ENCODE results near the gene AUTS2. TPM values are rescaled to one million over a fixed set of nuclear protein-coding genes. Genes with fewer than 3 reads are reported as not detected.

AUTS2 gene
- polyA plus RNA-seq, 10 donors: 54.7 to 101 (median 77.6) TPM

DNA sequence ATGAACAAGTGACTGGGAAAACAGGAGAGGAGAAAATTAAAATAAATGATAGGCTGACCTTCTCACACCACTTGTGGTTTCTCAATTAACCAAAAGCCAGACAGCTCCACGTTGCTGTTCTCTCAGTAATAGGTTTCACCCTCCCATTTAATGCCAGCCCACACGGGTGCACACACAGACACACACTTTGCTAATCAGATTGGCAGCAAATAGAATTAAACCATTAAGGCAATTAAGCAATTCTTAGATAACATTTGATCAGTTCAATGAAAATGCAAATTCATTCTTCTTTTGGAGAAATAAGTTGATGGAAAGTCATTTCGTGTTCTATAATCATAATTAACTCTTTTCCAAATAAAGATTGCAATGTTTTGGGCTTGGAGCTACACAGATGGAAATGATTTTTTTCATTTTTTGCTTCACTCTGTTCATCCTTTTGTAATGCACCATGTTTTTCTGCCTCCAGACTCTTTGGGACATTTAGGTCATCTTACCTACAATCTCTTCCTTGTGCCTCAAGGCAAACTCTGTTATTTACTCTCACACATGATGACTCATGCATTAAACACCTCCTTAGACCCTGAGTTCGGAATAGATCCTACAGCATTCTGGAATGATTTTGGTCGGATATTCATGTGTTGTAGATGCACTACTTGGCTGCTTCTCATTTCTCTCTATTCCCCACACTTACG lies 700.7 kb downstream of the AUTS2 start:
- no peak for DNase-seq

DNA sequence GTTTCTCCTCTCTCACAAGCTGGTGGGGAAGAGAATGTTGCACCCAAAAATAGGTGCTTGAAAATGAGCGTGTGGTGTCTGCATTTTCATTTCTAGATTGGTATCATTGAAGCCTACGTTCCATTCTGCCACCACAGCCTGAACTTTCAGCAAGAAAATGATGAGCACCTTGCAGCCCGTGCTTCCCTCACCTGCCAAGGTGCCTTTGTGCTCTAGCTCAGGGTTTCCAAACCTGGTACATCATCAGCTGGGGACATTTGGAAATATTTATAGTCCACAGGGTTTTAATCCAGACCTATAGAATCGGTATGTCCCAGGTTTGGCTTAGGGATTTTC lies 701.2 kb downstream of the AUTS2 start:
- DNase-seq: no peak

DNA sequence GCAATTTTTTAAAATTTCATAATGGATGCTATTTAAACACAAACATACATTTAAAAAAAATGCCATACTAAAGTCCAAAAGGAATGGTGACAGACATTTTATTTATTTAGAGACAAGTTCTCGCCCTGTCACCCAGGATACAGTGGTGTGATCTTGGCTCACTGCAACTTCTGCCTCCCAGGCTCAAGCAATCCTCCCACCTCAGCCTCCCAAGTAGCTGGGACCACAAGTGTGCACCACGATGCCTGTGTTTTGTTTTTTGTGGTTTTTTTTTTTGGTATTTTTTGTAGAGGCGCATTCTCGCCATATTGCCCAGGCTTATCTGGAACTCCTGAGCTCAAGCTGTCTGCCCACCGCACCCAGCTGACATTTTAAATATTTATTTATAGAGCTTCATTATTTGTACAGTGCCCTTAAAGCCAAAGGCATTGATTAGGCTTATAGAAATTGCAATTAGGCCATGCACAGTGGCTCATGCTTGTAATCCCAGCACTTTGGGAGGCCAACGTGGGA lies 703.5 kb downstream of the AUTS2 start:
- DNase-seq: no peak

DNA sequence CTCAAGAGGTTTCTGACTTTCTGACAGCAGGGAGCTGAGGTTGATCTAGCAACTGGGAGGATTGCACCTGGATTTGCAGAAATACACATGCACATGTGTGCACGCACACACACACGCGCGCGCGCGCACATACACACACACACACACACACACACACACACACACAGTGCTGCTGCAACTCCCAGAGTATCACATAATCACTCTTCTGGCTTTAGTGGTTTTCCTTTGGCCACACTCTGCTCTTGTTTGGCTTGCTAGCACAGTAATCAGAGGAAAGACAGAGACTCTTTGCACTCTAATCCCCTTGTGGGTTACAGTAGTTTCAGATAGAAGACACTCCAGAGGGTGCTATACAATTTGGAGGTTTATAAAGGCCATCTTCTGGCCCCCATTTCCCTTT lies 705.0 kb downstream of the AUTS2 start:
- DNase-seq: no peak

DNA sequence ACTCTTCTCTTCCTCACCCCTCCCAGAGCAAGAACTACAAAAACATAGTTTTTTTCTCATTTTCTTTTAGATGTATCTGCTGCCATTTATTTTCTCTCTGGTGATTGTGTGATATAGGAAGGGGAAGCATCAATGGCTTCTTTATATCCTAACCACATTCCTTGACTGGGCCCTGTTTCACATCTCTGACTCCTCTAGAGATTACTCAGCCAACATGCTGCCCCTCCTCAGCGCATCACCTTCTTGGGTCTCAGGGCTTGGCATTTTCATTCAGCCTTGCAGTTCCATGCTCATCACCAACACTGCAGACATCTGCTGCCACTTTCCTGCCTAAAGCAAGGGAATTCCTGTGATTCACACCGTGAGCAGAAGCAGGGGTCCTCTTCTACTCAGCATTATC lies 705.5 kb downstream of the AUTS2 start:
- no peak for DNase-seq

DNA sequence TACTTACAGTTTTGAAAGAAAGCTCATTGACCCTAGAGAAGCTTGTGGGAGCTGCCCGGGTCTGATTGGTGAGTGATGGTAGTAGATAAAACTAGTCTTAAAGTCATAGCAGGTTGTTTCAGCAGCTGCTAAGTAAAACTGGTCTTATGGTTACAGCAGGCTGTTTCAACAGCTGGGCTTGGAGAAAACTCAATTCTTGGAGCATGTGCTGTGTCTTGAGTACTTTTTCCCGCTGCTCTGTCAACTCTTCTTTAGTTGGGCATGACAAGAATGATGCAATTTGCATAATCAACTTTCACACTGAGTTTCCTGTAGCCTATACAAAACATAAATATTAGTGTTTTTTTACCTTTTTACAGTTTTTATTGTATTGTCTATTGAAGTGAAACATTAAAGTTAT lies 707.9 kb downstream of the AUTS2 start:
- no peak for DNase-seq

DNA sequence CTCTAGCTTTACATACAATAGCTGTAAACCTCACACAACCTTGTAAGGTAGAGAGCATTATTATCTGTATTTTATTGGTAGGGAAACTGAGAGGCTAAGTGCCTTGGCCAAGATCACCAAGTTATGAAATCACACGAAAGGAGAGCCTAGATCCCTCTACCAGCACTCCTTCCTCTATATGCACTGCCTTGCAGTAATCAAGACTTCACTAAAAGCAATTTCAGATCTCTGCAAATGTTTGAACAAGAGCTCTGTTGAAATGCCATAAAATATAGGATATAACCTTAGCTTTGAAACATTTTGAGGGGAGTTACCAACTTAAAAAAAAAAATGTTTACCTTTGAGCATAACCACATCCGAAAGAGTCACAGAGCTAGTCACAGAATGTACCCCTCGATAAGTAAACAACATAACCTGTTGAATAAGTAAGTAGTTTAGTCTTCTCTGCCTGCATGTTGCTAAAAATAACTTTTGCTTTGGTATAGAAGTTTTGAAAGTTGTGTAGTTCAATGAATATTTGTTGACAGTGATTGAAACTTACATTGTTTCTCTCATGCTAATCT lies 709.4 kb downstream of the AUTS2 start:
- DNase-seq: no peak

DNA sequence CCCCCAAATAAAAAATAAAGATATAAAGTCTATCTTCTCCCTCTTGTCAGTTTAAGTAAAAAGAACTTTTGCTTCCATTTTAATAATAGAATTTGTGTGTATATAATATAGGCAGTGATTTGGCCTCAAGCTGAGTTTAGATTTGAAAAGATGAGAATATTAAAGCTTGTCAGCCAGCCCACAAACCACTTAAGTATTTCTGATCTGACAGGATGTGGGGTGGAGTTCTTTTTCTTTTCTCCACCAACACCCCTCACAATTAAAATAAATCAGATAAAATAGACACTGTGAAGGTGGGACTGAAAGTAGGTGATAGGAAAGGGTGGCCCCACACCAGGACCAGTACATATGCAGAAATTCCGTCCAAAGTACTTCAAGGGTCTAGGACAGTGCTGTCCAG lies 714.1 kb downstream of the AUTS2 start:
- DNase-seq: no peak

DNA sequence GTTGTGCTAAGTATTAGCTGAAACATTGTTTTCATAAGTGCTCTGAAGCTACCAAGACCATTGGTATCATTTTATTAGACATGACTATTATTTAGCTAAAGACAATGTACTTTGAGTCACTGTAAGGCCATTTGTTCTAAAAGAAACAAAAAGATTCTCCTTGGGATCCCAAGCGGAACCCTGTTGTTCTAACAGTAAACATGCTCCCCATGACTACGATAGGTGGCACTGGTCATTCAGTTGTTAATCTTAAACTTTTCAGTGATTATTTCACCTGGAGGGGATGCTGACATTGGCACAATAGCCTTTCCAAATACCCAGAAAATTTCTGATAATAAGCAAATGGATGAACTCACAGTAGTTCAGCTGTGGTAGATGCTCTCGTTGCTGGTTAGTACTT lies 715.0 kb downstream of the AUTS2 start:
- no peak for DNase-seq

DNA sequence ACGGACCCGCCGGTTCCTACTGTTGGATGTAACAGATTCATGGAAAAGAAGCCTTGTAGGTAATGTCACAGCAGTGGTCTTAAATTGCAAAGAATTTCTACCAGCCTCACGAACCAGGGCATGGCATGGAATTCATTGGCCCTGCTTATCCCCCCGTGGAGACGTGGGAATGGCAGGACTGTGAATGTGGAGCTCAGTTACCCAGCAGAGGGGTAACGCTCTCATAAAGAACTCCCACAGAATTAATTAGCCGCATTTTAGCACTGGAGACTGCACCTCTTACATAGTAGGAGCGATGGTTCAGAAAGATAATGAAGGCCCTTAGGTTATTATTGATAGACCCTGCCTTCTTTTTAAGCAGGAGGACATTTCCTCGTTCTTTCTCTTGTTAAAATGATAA lies 715.4 kb downstream of the AUTS2 start:
- DNase-seq: no peak

DNA sequence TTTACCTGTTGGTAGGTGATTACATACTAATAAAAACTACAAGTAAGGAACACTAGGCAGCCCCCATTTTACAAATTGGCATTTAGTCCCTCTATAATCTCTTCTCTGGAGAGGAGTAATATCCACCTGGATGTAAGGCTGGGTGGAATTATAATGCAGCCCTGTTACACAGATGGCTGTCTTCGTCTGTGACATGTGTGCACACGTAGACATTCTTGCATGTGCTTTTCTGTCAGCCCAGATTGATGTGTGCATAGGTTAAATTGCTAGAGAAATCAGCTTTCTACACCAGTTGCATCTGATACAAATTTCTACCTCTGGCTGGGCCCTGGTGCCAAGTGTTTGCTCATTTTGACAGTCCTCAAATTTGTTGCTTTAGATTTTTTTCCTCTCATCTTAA lies 715.9 kb downstream of the AUTS2 start:
- no peak for DNase-seq

DNA sequence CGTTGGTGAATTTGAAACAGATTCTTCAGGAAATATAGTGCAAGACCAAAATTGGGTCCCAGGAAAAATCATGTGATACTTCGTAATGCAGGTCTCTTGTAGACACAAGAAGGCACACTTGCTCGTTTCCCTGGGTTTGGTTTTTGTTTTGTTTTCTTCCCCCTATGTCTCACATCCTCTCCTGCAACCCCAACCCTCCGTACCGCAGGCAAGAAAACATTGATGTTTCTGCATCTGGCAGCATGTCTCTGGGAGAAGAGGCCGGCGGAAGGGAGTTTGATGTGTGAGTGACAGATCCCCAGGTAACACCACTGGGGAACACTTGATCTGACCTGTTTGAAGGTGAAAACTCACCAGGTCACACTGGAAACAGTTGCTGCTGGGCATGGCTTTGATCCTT lies 718.5 kb downstream of the AUTS2 start:
- DNase-seq: no peak

DNA sequence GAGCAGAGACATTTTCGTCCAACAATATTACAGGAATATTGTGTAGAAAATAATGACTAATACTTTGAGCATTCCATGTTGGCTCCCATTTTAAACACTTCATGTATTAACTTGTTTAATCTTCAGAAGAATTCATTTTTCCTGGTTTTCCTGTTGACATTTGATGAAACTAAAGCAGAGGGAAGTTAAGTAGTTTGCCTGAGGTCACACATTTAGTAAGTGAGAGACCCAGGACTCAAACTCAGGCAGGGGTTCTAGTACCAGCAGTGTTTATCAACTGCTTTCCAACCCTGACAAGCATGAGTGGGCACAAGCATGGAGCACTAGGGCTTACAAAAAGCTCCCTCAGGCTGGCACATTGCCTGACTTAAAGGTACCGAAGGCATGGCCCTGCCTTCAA lies 719.1 kb downstream of the AUTS2 start:
- peak in 1 of 3 donors; percentile 6 for DNase-seq

DNA sequence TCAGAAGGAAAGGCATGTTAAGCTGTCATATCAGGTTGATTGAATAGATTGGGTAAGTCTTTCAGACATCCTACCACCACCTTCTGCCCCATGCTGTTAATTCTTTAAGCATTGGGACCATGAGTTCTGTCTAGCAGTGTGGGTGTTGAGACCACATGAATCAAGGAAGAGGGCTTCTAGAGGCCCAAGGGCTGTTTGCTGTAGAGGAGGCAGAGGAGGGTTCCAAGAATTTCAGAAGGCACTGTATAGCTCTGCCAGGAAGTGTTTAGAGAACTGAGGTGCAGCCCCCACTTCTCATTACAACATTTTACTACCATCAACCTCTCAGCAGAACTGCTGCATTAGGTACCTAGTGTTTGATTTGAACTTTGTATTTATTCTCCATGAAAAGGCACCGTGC lies 720.2 kb downstream of the AUTS2 start:
- no peak for DNase-seq

DNA sequence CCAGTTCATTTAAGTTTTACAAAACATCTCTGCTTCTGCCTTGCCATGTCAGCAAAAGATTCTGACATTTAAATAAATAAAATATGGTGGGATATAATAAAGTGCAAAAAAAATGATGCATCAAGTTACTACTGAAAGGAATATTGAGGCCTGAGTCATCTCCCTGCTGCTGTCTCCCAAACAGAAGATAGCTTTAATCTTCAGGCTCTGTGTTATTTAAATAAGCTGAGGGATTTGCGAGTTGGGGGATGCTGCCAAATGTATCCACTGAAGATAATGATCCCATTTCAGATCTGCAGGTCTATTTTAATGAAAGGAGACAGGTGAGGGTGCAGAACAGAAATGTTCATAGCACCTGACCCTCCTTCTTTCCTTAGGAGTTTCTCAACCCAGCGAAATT lies 720.8 kb downstream of the AUTS2 start:
- no peak for DNase-seq

DNA sequence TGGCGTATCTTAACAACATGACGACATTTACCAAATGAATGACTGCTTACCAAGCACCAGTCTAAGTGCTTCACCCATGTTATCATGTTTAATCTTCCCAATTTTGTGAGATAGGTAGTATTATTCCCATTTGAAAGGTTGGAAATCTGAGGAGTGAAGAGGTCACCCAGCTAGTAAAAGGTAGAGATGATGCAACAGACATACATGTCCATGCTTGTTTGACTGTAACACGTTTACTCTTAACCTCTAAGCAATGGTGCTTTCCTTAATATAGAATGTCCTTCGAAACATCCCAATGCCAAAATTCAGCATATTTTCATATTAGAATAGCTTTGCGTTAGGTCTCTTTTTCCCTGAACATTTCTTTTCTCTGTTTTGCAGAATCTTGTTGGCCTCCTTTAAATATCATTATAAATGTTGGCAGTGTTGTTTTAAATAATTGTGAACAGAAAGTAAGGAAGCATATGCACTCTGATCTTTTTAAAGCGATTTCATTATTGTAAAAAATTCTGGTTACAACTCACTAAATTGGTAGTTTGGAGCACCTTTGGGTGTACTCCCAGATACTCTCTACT lies 722.8 kb downstream of the AUTS2 start:
- DNase-seq: peak in 1 of 3 donors; percentile 31

DNA sequence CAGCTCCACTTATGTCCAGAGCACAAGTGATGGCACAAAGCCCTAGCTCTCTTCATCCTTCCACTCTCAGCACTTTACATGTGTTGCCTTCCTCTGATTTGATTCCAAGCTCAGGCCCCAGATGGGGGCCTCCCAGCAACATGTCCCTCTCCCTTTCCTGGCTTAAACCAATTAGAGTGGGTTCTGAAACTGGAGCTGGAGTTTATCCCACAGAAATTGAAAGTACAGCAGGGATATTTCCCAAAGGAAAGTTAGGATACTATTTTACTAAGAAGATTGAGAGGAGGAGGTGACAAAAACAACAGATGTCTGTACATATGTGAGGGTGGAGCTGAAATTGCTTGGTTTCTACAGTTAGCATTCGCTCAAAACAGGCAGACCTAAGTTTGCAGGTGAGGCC lies 724.6 kb downstream of the AUTS2 start:
- DNase-seq: peak; percentile 14 to 59 (median 33)

DNA sequence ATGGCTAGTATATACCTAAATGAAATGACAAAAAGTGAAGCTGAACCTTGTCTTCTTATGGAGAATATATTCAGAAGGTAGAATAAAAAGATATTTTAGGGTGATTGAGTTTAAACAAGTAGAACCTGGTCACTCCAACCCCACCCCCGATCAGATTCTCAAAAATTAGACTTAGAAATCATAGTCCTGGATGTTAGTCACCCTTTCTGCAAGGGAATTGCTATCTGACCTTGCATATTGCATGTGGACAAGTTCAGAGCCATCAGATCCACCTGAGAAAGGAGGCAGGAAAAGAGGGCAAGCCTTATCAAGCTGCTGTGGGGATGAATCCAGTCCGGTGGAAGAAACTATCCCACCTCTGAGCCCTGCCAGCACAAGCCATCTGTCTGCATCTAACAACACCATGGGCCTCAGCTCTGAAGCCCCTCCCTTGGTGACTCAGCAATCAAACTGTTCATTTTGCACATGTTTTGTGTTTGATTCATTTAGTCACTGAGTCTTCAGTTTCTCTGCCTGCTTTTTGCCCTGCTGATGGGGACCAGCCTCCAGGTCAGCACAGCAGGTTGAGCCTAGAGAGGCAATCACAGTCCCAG lies 727.3 kb downstream of the AUTS2 start:
- DNase-seq: peak in 2 of 3 donors; percentile 50 to 68

DNA sequence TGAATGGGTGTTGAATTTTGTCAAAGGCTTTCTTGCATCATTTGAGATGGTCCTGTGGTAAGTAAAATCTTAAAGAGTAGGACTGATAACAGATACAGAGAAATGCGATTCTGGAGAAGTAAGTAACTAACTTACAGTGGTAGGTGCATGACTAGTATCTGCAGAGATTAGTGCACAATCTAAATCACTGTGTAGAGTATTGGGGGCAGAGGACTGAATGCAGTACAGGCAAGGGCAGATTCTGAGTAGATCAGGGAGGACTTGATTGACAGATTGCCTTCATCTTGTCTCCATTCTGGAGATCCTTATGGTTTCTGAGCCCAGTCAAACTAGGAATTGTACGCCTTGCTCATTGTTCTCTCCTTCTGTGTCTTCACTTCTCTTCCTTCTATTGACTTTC lies 736.0 kb downstream of the AUTS2 start:
- no peak for DNase-seq

DNA sequence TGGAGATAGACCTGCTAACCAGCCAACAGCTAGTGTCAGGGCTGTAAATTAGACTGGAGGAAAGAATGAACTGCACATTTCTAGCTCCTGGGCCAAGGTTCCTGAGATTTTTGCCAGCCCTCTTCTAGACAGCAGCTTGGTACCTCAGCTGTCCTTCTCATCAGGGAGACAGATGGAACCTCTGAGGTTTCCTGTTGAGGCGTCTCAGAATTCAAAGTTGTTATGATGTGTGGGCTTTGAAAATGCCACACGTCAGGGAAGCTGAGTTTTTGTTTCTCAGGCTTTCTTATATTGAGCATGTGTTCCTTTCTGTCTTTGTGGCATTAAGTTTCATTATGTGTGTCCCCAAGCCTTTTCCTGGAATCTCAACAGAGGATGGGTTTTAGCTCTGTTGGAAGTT lies 736.6 kb downstream of the AUTS2 start:
- no peak for DNase-seq

DNA sequence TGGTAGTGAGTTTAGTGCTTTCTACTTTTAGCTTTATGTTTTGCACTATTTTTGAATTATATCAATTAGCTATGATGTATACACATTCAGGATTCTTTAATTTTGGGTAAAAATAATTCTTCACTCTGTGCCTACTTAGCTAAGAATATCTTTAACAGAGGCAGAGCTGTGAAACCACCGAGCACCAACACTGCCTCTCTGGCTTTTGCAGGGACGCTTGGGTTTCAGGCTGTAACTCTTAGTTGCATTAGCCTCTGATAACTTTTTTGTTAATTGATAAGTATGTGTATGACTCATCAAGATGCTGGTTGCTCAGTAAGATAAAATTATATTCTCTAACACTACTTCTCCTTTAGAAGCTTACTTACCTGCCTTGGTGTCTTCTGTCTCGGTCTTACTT lies 738.3 kb downstream of the AUTS2 start:
- DNase-seq: no peak

DNA sequence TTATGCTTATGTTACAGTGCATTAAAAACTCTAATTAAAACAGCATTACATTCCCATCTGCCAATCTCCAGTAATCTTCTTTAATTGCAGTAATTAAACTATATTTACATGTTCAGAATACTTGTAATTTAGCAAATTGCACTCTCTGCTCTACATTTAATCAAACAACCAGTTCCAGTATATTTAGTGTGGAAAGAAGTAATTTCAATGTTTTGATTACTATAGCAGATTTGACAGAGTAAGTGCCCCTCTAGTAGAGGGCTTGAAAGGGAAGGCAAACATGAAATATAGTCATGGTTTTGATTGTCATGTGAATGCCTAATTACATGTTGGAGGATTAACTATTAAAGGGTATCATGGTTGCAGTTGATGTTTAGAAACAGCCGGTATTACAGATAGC lies 739.7 kb downstream of the AUTS2 start:
- no peak for DNase-seq

DNA sequence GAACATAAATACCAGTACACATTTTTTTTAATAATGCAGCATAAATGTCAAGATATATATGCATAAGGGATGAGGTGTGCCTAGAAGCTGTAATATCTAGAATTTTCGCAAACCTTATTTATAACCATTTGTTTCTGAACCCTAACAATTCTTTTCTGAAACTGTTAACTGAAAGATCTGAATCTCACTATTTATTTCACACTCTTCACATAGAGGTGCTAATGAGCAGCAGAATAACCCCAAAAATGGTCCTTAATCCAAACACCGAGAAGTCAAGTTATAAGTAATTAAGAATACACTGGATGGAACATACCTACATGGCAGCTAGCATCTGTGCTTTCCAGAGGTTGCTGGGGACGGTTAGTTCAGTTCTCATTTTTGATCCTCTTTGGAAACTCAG lies 742.0 kb downstream of the AUTS2 start:
- no peak for DNase-seq
